ENCODE results near the gene CLEC16A. TPM values are rescaled to one million over a fixed set of nuclear protein-coding genes. Genes with fewer than 3 reads are reported as not detected.

CLEC16A gene
- total and polyA plus RNA-seq, 9 of the 15 experiments (the other 6 are each of a cell fraction or from before 2014, with no cell fraction given), result 1.00 to 22.3 (median 10.0) TPM

- TF ChIP-seq ARID3B (CRISPR knock-in tag; IDR thresholded peaks at IDR 0.05; ENCODE audit: borderline replicate concordance) (no peak), FOXJ2 (tag; IDR thresholded peaks at IDR 0.05) (no peak), ZNF79 (CRISPR knock-in tag; IDR thresholded peaks at IDR 0.05; ENCODE audit: low read depth) (no peak), PKNOX1 (IDR thresholded peaks at IDR 0.05) (0 out of 2 replicates have a peak, but pooled peaks have one; percentile 21)
Measured at GRCh38 chr16:11217651-11218603, 273.6 kb downstream of the CLEC16A start (continued).

GRCh38 chr16:11218604-11218962 is 274.2 kb downstream of the CLEC16A start:
- no peaks in the 10 kb centered on the region for H3K4me1 ChIP-seq (replicated peaks in 1 of 2; ENCODE audit: control insufficient read depth in 2 of 2, insufficient read depth in 2 of 2, low read length in 2 of 2)
- DNase-seq (ENCODE audit: extremely low read depth in 1 of 4, low spot score in 3 of 4) (peak in 2 of 4 experiments; percentile 53 to 62), FAIRE-seq (peak; percentile 48), ATAC-seq (no peak)
- H3K4me3 ChIP-seq, result no peak overlapping the region
- peaks cover 22% of the 10 kb centered on the region for H3K9me3 ChIP-seq (replicated peaks; ENCODE audit: control insufficient read depth, insufficient read depth, low read depth, low read length)
- H3K9ac ChIP-seq (ENCODE audit: insufficient read depth in 1 of 2, low read depth in 2 of 2, low read length in 2 of 2), result no peak overlapping the region
- WGBS (ENCODE audit: insufficient coverage, low coverage, missing lambda C conversion rate), result 56% methylated on average over 1 of the region's 1 CpG
- no peaks in the 10 kb centered on the region; a peak in 1 of 5 replicates for H3K27me3 ChIP-seq (ENCODE audit: control insufficient read depth in 2 of 2, insufficient read depth in 2 of 2, low read length in 2 of 2)
- in situ Hi-C loops (cut with MboI) (no loop called here), intact Hi-C loops (cut with micrococcal nuclease) (no loop called here)
- no peaks in the 10 kb centered on the region; the same call in 2 of the 3 replicates for H3K36me3 ChIP-seq (ENCODE audit: control insufficient read depth, insufficient read depth, low read length)
- BruUV-seq (replicated peaks), result no TSS peak
- no peaks in the 10 kb centered on the region for H4K20me1 ChIP-seq (replicated peaks; ENCODE audit: control insufficient read depth, insufficient read depth, low read length)
- no peaks in the 10 kb centered on the region for H3K9me1 ChIP-seq (ENCODE audit: control insufficient read depth, insufficient read depth, low read length)
- ChIA-PET POLR2A (no interaction called here), CTCF (ENCODE audit: low intra/inter-chr PET ratio) (no interaction called here)
- no peak overlapping the region for H3K27ac ChIP-seq (ENCODE audit: extremely low read depth, low read depth, low read length)
- H2AFZ ChIP-seq (ENCODE audit: low read depth, low read length), result no peak overlapping the region
- H3K4me2 ChIP-seq (ENCODE audit: insufficient read depth, low read length), result no peak overlapping the region
- no peaks in the 10 kb centered on the region for H3K79me2 ChIP-seq (ENCODE audit: control insufficient read depth, insufficient read depth, low read length)
- TF ChIP-seq SNRNP70 (optimal IDR thresholded peaks at IDR 0.05; ENCODE audit: low read depth, low read length) (no peak), HDAC1 (IDR thresholded peaks at IDR 0.05) (no peak), RAD21 (CRISPR knock-in tag; conservative IDR thresholded peaks at IDR 0.05 in 1 of 2, IDR thresholded peaks at IDR 0.05 in 1 of 2) (peak in 1 of 2 experiments; percentile 23; a peak in 2 of 4 replicates), ZNF280A (IDR thresholded peaks at IDR 0.05; ENCODE audit: low read depth, partially characterized antibody) (peak; percentile 62), ZNF764 (CRISPR knock-in tag; IDR thresholded peaks at IDR 0.05; ENCODE audit: low read depth) (peak; percentile 99), CBX1 (IDR thresholded peaks at IDR 0.05; ENCODE audit: low read depth) (peak; percentile 91), TRIM28 (IDR thresholded peaks at IDR 0.05) (peak; percentile 97), ARNT (IDR thresholded peaks at IDR 0.05) (peak in 1 of 2 experiments; percentile 65; a peak in 1 of 4 replicates), ADNP (tag; IDR thresholded peaks at IDR 0.05) (peak; percentile 28; the same call in 1 of the 2 replicates), KDM1A (IDR thresholded peaks at IDR 0.05) (peak in 1 of 2 experiments; percentile 44; a peak in 1 of 4 replicates), CBX8 (IDR thresholded peaks at IDR 0.05; ENCODE audit: borderline replicate concordance, extremely low read depth, low read depth, low read length, poor library complexity, severe bottlenecking) (no peak), KLF6 (CRISPR knock-in tag; IDR thresholded peaks at IDR 0.05; ENCODE audit: borderline replicate concordance) (no peak)

Measured in K562 (cell line).